SK-N-SH (cell line): Measurements from ENCODE around the gene DNAJC15. TPM values are rescaled to one million over a fixed set of nuclear protein-coding genes. Genes with fewer than 3 reads are reported as not detected.

ENCODE experiments used
- CTCF ChIA-PET: fragments of 300-600, 350-600 bp; formaldehyde crosslinking; extraction: SDS; loops from one replicate; lab custom pipeline; 2021; lab: Yijun Ruan, JAX
- POLR2A ChIA-PET: fragments of 350-600 bp; sonication (Branson Sonifier 250); formaldehyde crosslinking; extraction: SDS; loops from one replicate; lab custom pipeline; 2020; ENCODE audit warnings: antibody characterized with exemption, inconsistent platforms; lab: Yijun Ruan, JAX
- DNase-seq: peaks from one replicate; pipeline ENCODE4 v3.0.0; 2012
- H2AFZ ChIP-seq: fragments of 200-600 bp; sonication (generic); 2 replicates; pipeline ENCODE4 v1.8.1; 2016; ENCODE audit warnings: antibody characterized with exemption, mild to moderate bottlenecking, low read depth
- H3F3A ChIP-seq: fragments of 200-600 bp; sonication (generic); replicated peaks from 2 replicates; pipeline ENCODE3; 2016; ENCODE audit warnings: antibody characterized with exemption, mild to moderate bottlenecking; ENCODE audit not compliant: insufficient read depth
- H3K27ac ChIP-seq, 2 experiments: fragments of 200-500 bp in 1 of 2; fragments of 200-600 bp in 1 of 2; sonication (Bioruptor generic) in 1 of 2; sonication (generic), shearing (Covaris generic) in 1 of 2; 2 replicates each; pipeline versions ENCODE4 v1.5.1 to v1.6.1; 2014 to 2016; ENCODE audit warnings: low read depth in 2 of 2, inconsistent platforms in 1 of 2, low read length in 1 of 2, mild to moderate bottlenecking in 1 of 2, mixed read lengths in 1 of 2
- H3K27me3 ChIP-seq: fragments of 200-600 bp; sonication (generic), shearing (Covaris generic); 2 replicates; pipeline ENCODE4 v1.6.1; 2016; ENCODE audit warnings: mixed run types; ENCODE audit not compliant: insufficient read depth
- H3K36me3 ChIP-seq, 2 experiments: fragments of 200-500 bp in 1 of 2; fragments of 200-600 bp in 1 of 2; sonication (Bioruptor generic) in 1 of 2; sonication (generic) in 1 of 2; replicated peaks in 1 of 2; 2 replicates each; pipeline versions ENCODE3 to v1.5.1; 2014 to 2016; ENCODE audit warnings: low read length in 1 of 2, mild to moderate bottlenecking in 1 of 2; ENCODE audit not compliant: insufficient read depth in 2 of 2, control insufficient read depth in 1 of 2
- H3K4me1 ChIP-seq, 2 experiments: fragments of 200-500 bp in 1 of 2; fragments of 200-600 bp in 1 of 2; sonication (Bioruptor generic) in 1 of 2; sonication (generic), shearing (Covaris generic) in 1 of 2; 2 replicates each; pipeline versions ENCODE4 v1.5.1 to v1.6.1; 2014 to 2016; ENCODE audit warnings: low read depth in 1 of 2, low read length in 1 of 2, mixed run types in 1 of 2; ENCODE audit not compliant: insufficient read depth in 2 of 2, control insufficient read depth in 1 of 2
- H3K4me2 ChIP-seq: fragments of 200-600 bp; sonication (generic), shearing (Covaris generic); 2 replicates; pipeline ENCODE4 v1.6.1; 2017; ENCODE audit warnings: mixed run types
- H3K4me3 ChIP-seq, 2 experiments: fragments of 200-500 bp in 1 of 2; fragments of 200-600 bp in 1 of 2; sonication (Bioruptor generic) in 1 of 2; sonication (generic), shearing (Covaris generic) in 1 of 2; 2 replicates each; pipeline versions ENCODE4 v1.5.1 to v1.8.1; 2014 to 2016; ENCODE audit warnings: low read depth in 2 of 2, inconsistent platforms in 1 of 2, low read length in 1 of 2, mild to moderate bottlenecking in 1 of 2, mixed read lengths in 1 of 2, moderate library complexity in 1 of 2
- H3K79me2 ChIP-seq: fragments of 200-600 bp; sonication (generic); 2 replicates; pipeline ENCODE4 v1.8.1; 2017; ENCODE audit warnings: mild to moderate bottlenecking; ENCODE audit not compliant: insufficient read depth
- H3K9ac ChIP-seq: fragments of 200-600 bp; sonication (generic); 2 replicates; pipeline ENCODE4 v1.6.1; 2017; ENCODE audit warnings: mixed run types
- H3K9me2 ChIP-seq: fragments of 200-600 bp; sonication (generic); 2 replicates; pipeline ENCODE4 v1.6.1; 2017; ENCODE audit warnings: mixed run types
- H3K9me3 ChIP-seq: fragments of 200-600 bp; sonication (generic); 2 replicates; pipeline ENCODE4 v1.6.1; 2017; ENCODE audit warnings: mixed run types, mild to moderate bottlenecking, moderate library complexity
- H4K20me1 ChIP-seq: fragments of 200-600 bp; sonication (generic); 2 replicates; pipeline ENCODE4 v1.6.1; 2017; ENCODE audit warnings: mild to moderate bottlenecking, mixed run types; ENCODE audit not compliant: insufficient read depth
- CTCF ChIP-seq: fragments of 200-600 bp; sonication (generic); IDR thresholded peaks from 2 replicates; pipeline ENCODE4 v1.6.1; 2017; ENCODE audit warnings: antibody characterized with exemption, mild to moderate bottlenecking, moderate library complexity
- ELF1 ChIP-seq: IDR thresholded peaks from 2 replicates; pipeline ENCODE4 v1.4.0; 2012
- EP300 ChIP-seq, 2 experiments: IDR thresholded peaks; 2 replicates each; pipeline versions ENCODE4 v1.4.0 to v1.6.1; 2012; ENCODE audit warnings: borderline replicate concordance in 1 of 2, low read depth in 1 of 2, low read length in 1 of 2
- FOXM1 ChIP-seq: IDR thresholded peaks from 2 replicates; pipeline ENCODE4 v1.4.0; 2012; ENCODE audit warnings: low read depth, mild to moderate bottlenecking
- JUND ChIP-seq: IDR thresholded peaks from 2 replicates; pipeline ENCODE4 v1.4.0; 2012
- MXI1 ChIP-seq: IDR thresholded peaks from 2 replicates; pipeline ENCODE4 v1.6.1; 2012; ENCODE audit warnings: mild to moderate bottlenecking, low read depth, low read length, improper control_type of control experiment
- NRF1 ChIP-seq: IDR thresholded peaks from 2 replicates; pipeline ENCODE4 v1.6.1; 2012; ENCODE audit warnings: low read depth, mild to moderate bottlenecking, low read length
- POLR2AphosphoS5 ChIP-seq: IDR thresholded peaks from 2 replicates; pipeline ENCODE4 v1.6.1; 2012; ENCODE audit warnings: low read depth, low read length
- RAD21 ChIP-seq: IDR thresholded peaks from 2 replicates; pipeline ENCODE4 v1.6.1; 2012; ENCODE audit warnings: mild to moderate bottlenecking, low read length
- RCOR1 ChIP-seq: fragments of 150-350 bp; IDR thresholded peaks from 2 replicates; pipeline ENCODE4 v1.6.1; 2017; ENCODE audit warnings: antibody characterized with exemption, low read length
- REST ChIP-seq: IDR thresholded peaks from 2 replicates; pipeline ENCODE4 v1.6.1; 2012; ENCODE audit warnings: mild to moderate bottlenecking, low read depth, low read length, moderate library complexity
- RFX5 ChIP-seq: IDR thresholded peaks from 2 replicates; pipeline ENCODE4 v1.6.1; 2012; ENCODE audit warnings: mild to moderate bottlenecking, improper control_type of control experiment, low read length
- RXRA ChIP-seq: IDR thresholded peaks from 2 replicates; pipeline ENCODE4 v1.4.0; 2012; ENCODE audit warnings: low read depth, mild to moderate bottlenecking, borderline replicate concordance
- SMC3 ChIP-seq: IDR thresholded peaks from 2 replicates; pipeline ENCODE4 v1.6.1; 2012; ENCODE audit warnings: low read depth, low read length, improper control_type of control experiment
- TAF1 ChIP-seq: IDR thresholded peaks from 2 replicates; pipeline ENCODE4 v1.6.1; 2012; ENCODE audit warnings: low read depth, mild to moderate bottlenecking, low read length, moderate library complexity, borderline replicate concordance
- TCF12 ChIP-seq: IDR thresholded peaks from 2 replicates; pipeline ENCODE4 v1.4.0; 2012
- TEAD4 ChIP-seq: IDR thresholded peaks from 2 replicates; pipeline ENCODE4 v1.4.0; 2012; ENCODE audit warnings: mild to moderate bottlenecking, borderline replicate concordance; ENCODE audit not compliant: insufficient read depth
- ZBTB33 ChIP-seq: IDR thresholded peaks from 2 replicates; pipeline ENCODE4 v1.4.0; 2012; ENCODE audit warnings: low read depth, borderline replicate concordance
- WGBS: methylation state at CpG from one replicate; pipeline ENCODE4 v1.1.6; 2017; ENCODE audit warnings: low lambda C conversion rate; 5-methylcytosine and 5-hydroxymethylcytosine counted together
- polyA plus RNA-seq, 3 experiments: library from polyadenylated mRNA; depleted of rRNA; stranded (reverse); fragments of >200 nt; gene quantifications; 2 replicates each; pipeline ENCODE4 v1.2.3, GENCODE V29; 2012

Gene DNAJC15
- polyA plus RNA-seq, 1 of the 3 experiments (the other 2 are of a cell fraction), result 18.4 TPM

GRCh38 chr13:43145534-43146196, 122.3 kb downstream of the DNAJC15 start:
- no peak for DNase-seq
- Histone ChIP-seq H3K27me3 (peaks cover 4% of the 10 kb centered on the region; the same call in 1 of the 2 replicates), H3F3A (no peaks in the 10 kb centered on the region), H2AFZ (no peak overlapping the region), H3K9me3 (no peaks in the 10 kb centered on the region), H3K79me2 (no peaks in the 10 kb centered on the region), H3K4me2 (no peak overlapping the region), H3K4me3 (no peak overlapping the region), H3K9me2 (no peaks in the 10 kb centered on the region), H3K36me3 (no peaks in the 10 kb centered on the region), H3K27ac (no peak overlapping the region), H3K4me1 (no peaks in the 10 kb centered on the region), H4K20me1 (no peaks in the 10 kb centered on the region), H3K9ac (no peak overlapping the region)
- CTCF ChIA-PET, result no interaction called here
- POLR2A ChIA-PET, result no interaction called here
- 73% methylated on average over 8 of the region's 8 CpGs for WGBS
- TF ChIP-seq RXRA, result no peak
- no peak for TF ChIP-seq POLR2AphosphoS5
- no peak for TF ChIP-seq RFX5
- no peak for TF ChIP-seq TEAD4
- no peak for TF ChIP-seq JUND
- TF ChIP-seq FOXM1, result no peak
- TF ChIP-seq MXI1, result no peak
- no peak for TF ChIP-seq SMC3
- TF ChIP-seq RAD21, result no peak
- TF ChIP-seq REST, result no peak
- TF ChIP-seq EP300 (IDR thresholded peaks at IDR 0.05; ENCODE audit: borderline replicate concordance in 1 of 2, low read depth in 1 of 2, low read length in 1 of 2), result no peak
- TF ChIP-seq RCOR1, result no peak
- TF ChIP-seq TAF1, result no peak
- no peak for TF ChIP-seq ZBTB33
- TF ChIP-seq TCF12, result no peak
- no peak for TF ChIP-seq NRF1
- no peak for TF ChIP-seq CTCF
- no peak for TF ChIP-seq ELF1
